IPS-20b (cell line): Measurements from ENCODE around the gene GARRE1.
"Not testable (repeated sequence)": the region's sequence is repeated elsewhere in the genome, so short reads cannot be mapped to it uniquely, and the experiment has no call there.

ENCODE experiments used
- H3K27ac ChIP-seq: one replicate; pipeline ENCODE4 v1.5.1; 2013; ENCODE audit warnings: low read length
- H3K27me3 ChIP-seq: 2 replicates; pipeline ENCODE4 v1.6.1; 2013; ENCODE audit warnings: mild to moderate bottlenecking, low read length, inconsistent platforms; ENCODE audit not compliant: insufficient read depth
- H3K36me3 ChIP-seq: 2 replicates; pipeline ENCODE4 v1.6.1; 2013; ENCODE audit warnings: low read depth, mild to moderate bottlenecking, inconsistent platforms, low read length, moderate library complexity; ENCODE audit not compliant: insufficient read depth
- H3K4me1 ChIP-seq: 2 replicates; pipeline ENCODE4 v1.6.1; 2013; ENCODE audit warnings: mild to moderate bottlenecking, control low read depth, inconsistent platforms, low read length, moderate library complexity; ENCODE audit not compliant: insufficient read depth
- H3K4me3 ChIP-seq: 2 replicates; pipeline ENCODE4 v1.5.1; 2013; ENCODE audit warnings: mild to moderate bottlenecking, low read length, inconsistent platforms
- H3K9ac ChIP-seq: 2 replicates; pipeline ENCODE4 v1.6.1; 2013; ENCODE audit warnings: low read depth, mild to moderate bottlenecking, inconsistent platforms, low read length, moderate library complexity
- H3K9me3 ChIP-seq: 2 replicates; pipeline ENCODE4 v1.6.1; 2013; ENCODE audit warnings: mild to moderate bottlenecking, low read depth, low read length, inconsistent platforms; ENCODE audit not compliant: insufficient read depth

Gene GARRE1

GRCh38 chr19:34254046-34254697 is at the start of gene GARRE1:
Gene GARRE1, plus strand, starts transcription at chr19:34254554. Its CDS starts 45,920 bp downstream, at chr19:34300474.
- Histone ChIP-seq H3K9me3 (no peaks in the 10 kb centered on the region), H3K4me1 (no peaks in the 10 kb centered on the region), H3K36me3 (no peaks in the 10 kb centered on the region), H3K27me3 (no peaks in the 10 kb centered on the region), H3K27ac (no peak within 1 kb of the TSS), H3K4me3 (peak within 1 kb of the TSS; percentile 99), H3K9ac (peak within 1 kb of the TSS; percentile 92)

- H3K27me3 ChIP-seq, H3K4me1 ChIP-seq, H3K9me3 ChIP-seq, H3K9ac ChIP-seq, H3K27ac ChIP-seq, H3K4me3 ChIP-seq: not testable (repeated sequence)
- H3K36me3 ChIP-seq, result peaks cover 86% of the 10 kb centered on the region
These were observed 49.0 kb upstream of the GARRE1 start for GRCh38 chr19:34205324-34205723.

- Histone ChIP-seq H3K36me3 (peaks cover 87% of the 10 kb centered on the region), H3K9ac (no peak overlapping the region)
These were observed 46.0 kb upstream of the GARRE1 start for GRCh38 chr19:34208291-34208884.

GRCh38 chr19:34209726-34210125 is 44.6 kb upstream of the GARRE1 start:
- no peak overlapping the region for H3K9ac ChIP-seq
- H3K27ac ChIP-seq, result no peak overlapping the region
- H3K4me3 ChIP-seq, result no peak overlapping the region
- H3K9me3 ChIP-seq, result no peaks in the 10 kb centered on the region
- H3K36me3 ChIP-seq, result peaks cover 89% of the 10 kb centered on the region
- no peaks in the 10 kb centered on the region for H3K27me3 ChIP-seq
- no peaks in the 10 kb centered on the region for H3K4me1 ChIP-seq

More at GRCh38 chr19:34208291-34208884, 46.0 kb upstream of the GARRE1 start:
- Histone ChIP-seq H3K4me1 (no peaks in the 10 kb centered on the region), H3K4me3 (no peak overlapping the region), H3K9me3 (no peaks in the 10 kb centered on the region), H3K27me3 (no peaks in the 10 kb centered on the region), H3K27ac (no peak overlapping the region)

- Histone ChIP-seq H3K4me1 (no peaks in the 10 kb centered on the region), H3K27ac (no peak overlapping the region), H3K9me3 (no peaks in the 10 kb centered on the region), H3K4me3 (no peak overlapping the region), H3K9ac (no peak overlapping the region), H3K27me3 (no peaks in the 10 kb centered on the region), H3K36me3 (peaks cover 84% of the 10 kb centered on the region)
These were observed 41.1 kb upstream of the GARRE1 start for GRCh38 chr19:34213283-34213682.

GRCh38 chr19:34214040-34214439 is 40.3 kb upstream of the GARRE1 start:
- peaks cover 83% of the 10 kb centered on the region for H3K36me3 ChIP-seq

GRCh38 chr19:34215006-34215665 is 39.2 kb upstream of the GARRE1 start:
- Histone ChIP-seq H3K4me3 (no peak overlapping the region), H3K27ac (no peak overlapping the region), H3K36me3 (peaks cover 82% of the 10 kb centered on the region), H3K4me1 (no peaks in the 10 kb centered on the region), H3K27me3 (no peaks in the 10 kb centered on the region), H3K9me3 (no peaks in the 10 kb centered on the region), H3K9ac (no peak overlapping the region)

More at GRCh38 chr19:34214040-34214439, 40.3 kb upstream of the GARRE1 start:
- H3K4me3 ChIP-seq, result no peak overlapping the region
- no peaks in the 10 kb centered on the region for H3K4me1 ChIP-seq
- H3K27me3 ChIP-seq, result no peaks in the 10 kb centered on the region
- no peak overlapping the region for H3K9ac ChIP-seq
- no peaks in the 10 kb centered on the region for H3K9me3 ChIP-seq
- no peak overlapping the region for H3K27ac ChIP-seq

GRCh38 chr19:34215666-34216038 is 38.7 kb upstream of the GARRE1 start:
- H3K9me3 ChIP-seq, result no peaks in the 10 kb centered on the region
- H3K4me1 ChIP-seq, result no peaks in the 10 kb centered on the region
- no peak overlapping the region for H3K27ac ChIP-seq
- H3K36me3 ChIP-seq, result peaks cover 82% of the 10 kb centered on the region
- H3K27me3 ChIP-seq, result no peaks in the 10 kb centered on the region
- no peak overlapping the region for H3K9ac ChIP-seq
- H3K4me3 ChIP-seq, result no peak overlapping the region

- peaks cover 82% of the 10 kb centered on the region for H3K36me3 ChIP-seq
- not testable (repeated sequence) for H3K4me3 ChIP-seq, H3K9me3 ChIP-seq, H3K4me1 ChIP-seq, H3K9ac ChIP-seq, H3K27me3 ChIP-seq, H3K27ac ChIP-seq
These were observed 37.6 kb upstream of the GARRE1 start for GRCh38 chr19:34216745-34217219.

GRCh38 chr19:34217952-34218817 is 36.2 kb upstream of the GARRE1 start:
- no peak overlapping the region for H3K4me3 ChIP-seq
- H3K36me3 ChIP-seq, result peaks cover 82% of the 10 kb centered on the region
- H3K9me3 ChIP-seq, result no peaks in the 10 kb centered on the region
- no peak overlapping the region for H3K9ac ChIP-seq
- H3K4me1 ChIP-seq, result no peaks in the 10 kb centered on the region
- no peak overlapping the region for H3K27ac ChIP-seq
- H3K27me3 ChIP-seq, result no peaks in the 10 kb centered on the region

- H3K36me3 ChIP-seq, result peaks cover 82% of the 10 kb centered on the region
- H3K27ac ChIP-seq, result no peak overlapping the region
- no peaks in the 10 kb centered on the region for H3K9me3 ChIP-seq
- H3K9ac ChIP-seq, result no peak overlapping the region
- H3K4me1 ChIP-seq, result no peaks in the 10 kb centered on the region
- H3K27me3 ChIP-seq, result no peaks in the 10 kb centered on the region
- no peak overlapping the region for H3K4me3 ChIP-seq
These were observed 35.6 kb upstream of the GARRE1 start for GRCh38 chr19:34218818-34219164.
